Keratinocyte (primary cell): Measurements from ENCODE around the gene PNCK. TPM values are rescaled to one million over a fixed set of nuclear protein-coding genes. Genes with fewer than 3 reads are reported as not detected.
"Not testable (repeated sequence)": the region's sequence is repeated elsewhere in the genome, so short reads cannot be mapped to it uniquely, and the experiment has no call there.

Source experiments
- DNase-seq: peaks from one replicate; pipeline ENCODE4 v3.0.0-alpha.2; 2011; ENCODE audit warnings: low read depth, missing footprints, low spot score
- FAIRE-seq: peaks from 2 replicates; lab custom pipeline; 2011; peaks lifted over from hg19 to GRCh38; lab: Jason Lieb, UNC
- H2AFZ ChIP-seq: 2 replicates; pipeline ENCODE4 v1.6.0; 2012; ENCODE audit warnings: low read length, control low read depth, inconsistent platforms; ENCODE audit not compliant: control insufficient read depth
- H3K27ac ChIP-seq: 2 replicates; pipeline ENCODE4 v1.5.1; 2011; ENCODE audit warnings: low read length; ENCODE audit not compliant: control insufficient read depth, insufficient read depth
- H3K27me3 ChIP-seq: 3 replicates; pipeline ENCODE4 v1.6.0; 2011; ENCODE audit warnings: low read length; ENCODE audit not compliant: control insufficient read depth, insufficient read depth; ENCODE audit errors: extremely low read depth
- H3K36me3 ChIP-seq, 2 experiments: 2 replicates in 1 of 2; 3 replicates in 1 of 2; pipeline ENCODE4 v1.5.1; 2011; ENCODE audit warnings: low read length in 2 of 2, mild to moderate bottlenecking in 1 of 2; ENCODE audit not compliant: control insufficient read depth in 2 of 2, insufficient read depth in 2 of 2; ENCODE audit errors: extremely low read depth in 1 of 2
- H3K4me1 ChIP-seq: 3 replicates; pipeline ENCODE4 v1.5.1; 2011; ENCODE audit warnings: low read length; ENCODE audit not compliant: control insufficient read depth, insufficient read depth; ENCODE audit errors: extremely low read depth
- H3K4me2 ChIP-seq: 3 replicates; pipeline ENCODE4 v1.6.0; 2011; ENCODE audit warnings: low read depth, low read length; ENCODE audit not compliant: control insufficient read depth, insufficient read depth; ENCODE audit errors: extremely low read depth
- H3K4me3 ChIP-seq, 3 experiments: fragments of 200-600 bp in 1 of 3; sonication (generic) in 1 of 3; 2 replicates in 2 of 3; 3 replicates in 1 of 3; pipeline ENCODE4 v1.5.1; 2011 to 2016; ENCODE audit warnings: low read length in 3 of 3, mild to moderate bottlenecking in 3 of 3, control low read depth in 2 of 3, inconsistent platforms in 1 of 3, low read depth in 1 of 3, mixed read lengths in 1 of 3, mixed run types in 1 of 3, moderate library complexity in 1 of 3; ENCODE audit not compliant: control insufficient read depth in 2 of 3, insufficient read depth in 2 of 3; ENCODE audit errors: extremely low read depth in 1 of 3
- H3K79me2 ChIP-seq: 2 replicates; pipeline ENCODE4 v1.6.0; 2012; ENCODE audit warnings: low read length; ENCODE audit not compliant: control insufficient read depth, insufficient read depth
- H3K9ac ChIP-seq: 3 replicates; pipeline ENCODE4 v1.6.0; 2011; ENCODE audit warnings: low read length; ENCODE audit not compliant: control insufficient read depth, insufficient read depth; ENCODE audit errors: extremely low read depth
- H3K9me1 ChIP-seq: 3 replicates; pipeline ENCODE4 v1.6.0; 2011; ENCODE audit warnings: low read length; ENCODE audit not compliant: control insufficient read depth, insufficient read depth; ENCODE audit errors: extremely low read depth
- H3K9me3 ChIP-seq: 2 replicates; pipeline ENCODE4 v1.5.1; 2012; ENCODE audit warnings: low read depth, low read length; ENCODE audit not compliant: control insufficient read depth
- H4K20me1 ChIP-seq: 3 replicates; pipeline ENCODE4 v1.6.0; 2011; ENCODE audit warnings: low read length; ENCODE audit not compliant: control insufficient read depth, insufficient read depth; ENCODE audit errors: extremely low read depth
- dilution Hi-C: fragments of 300-500 bp; cut with MboI; formaldehyde crosslinking; loops from one replicate; pipeline ENCODE4 v1.7.0; 2020; ENCODE audit warnings: low sequenced_read_pairs; ENCODE audit not compliant: extremely low pct_ligation_motif_present
- polyA plus RNA-seq, 5 experiments: library from polyadenylated mRNA; depleted of rRNA in 3 of 5; stranded (reverse) in 3 of 5; stranded (forward) in 1 of 5; unstranded in 1 of 5; fragments of >200 nt; gene quantifications; 1 replicate in 1 of 5; 2 replicates in 3 of 5; 3 replicates in 1 of 5; pipeline versions ENCODE4 v1.2.1 to v1.2.3, GENCODE V29; 2011 to 2012; ENCODE audit warnings: missing spikeins in 2 of 5, low read depth in 1 of 5, low replicate concordance in 1 of 5
- TF ChIP-seq, protein P1 (sequence below), 3 experiments: IDR thresholded peaks in 1 of 3; conservative IDR thresholded peaks in 1 of 3; optimal IDR thresholded peaks in 1 of 3; 2 replicates in 2 of 3; 3 replicates in 1 of 3; pipeline versions ENCODE3 to v1.5.1; 2011; ENCODE audit warnings: low read length in 3 of 3, mild to moderate bottlenecking in 3 of 3, moderate library complexity in 2 of 3, control low read depth in 1 of 3, inconsistent platforms in 1 of 3; ENCODE audit not compliant: insufficient read depth in 2 of 3; ENCODE audit errors: extremely low read depth in 1 of 3

The PNCK gene
- polyA plus RNA-seq, 1 donor (not counting 4 experiments of a cell fraction or from before 2014, with no cell fraction given), result 0.24 TPM

DNA sequence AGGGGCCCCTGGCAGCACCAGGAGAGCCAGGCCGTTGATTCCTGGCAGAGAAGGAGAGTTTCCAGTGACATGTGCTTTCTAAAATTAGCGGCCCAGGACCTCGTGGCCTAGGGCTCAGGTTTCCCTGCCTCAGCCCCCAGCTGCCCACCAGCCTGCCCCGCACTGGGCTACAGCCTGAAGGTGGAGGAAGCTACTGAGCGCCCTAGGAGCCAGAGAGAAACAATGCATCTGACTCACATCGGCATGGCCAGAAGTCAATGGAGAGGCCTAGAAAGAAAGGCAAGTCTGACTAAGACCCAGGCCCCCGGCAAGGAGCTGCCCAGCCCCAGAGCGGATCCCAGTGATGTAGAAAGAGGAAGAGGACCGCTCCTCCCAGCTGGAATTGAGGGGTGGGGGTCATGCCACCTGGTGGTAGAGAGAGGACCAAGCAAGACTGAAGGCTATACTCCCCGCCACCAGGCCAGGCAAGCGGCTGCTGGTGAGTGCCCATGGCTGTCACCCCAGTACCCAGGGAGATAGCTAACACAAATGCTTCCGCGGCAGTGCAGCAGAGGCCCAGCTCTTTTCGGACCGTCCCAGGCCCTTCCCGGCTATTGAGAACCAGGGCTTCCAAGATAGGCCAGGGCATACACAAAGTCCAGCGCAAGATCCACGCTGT, 31.9 kb upstream of the PNCK start:
- H4K20me1 ChIP-seq, dilution Hi-C loops, H3K4me3 ChIP-seq, H3K4me2 ChIP-seq, H3K79me2 ChIP-seq, H3K27me3 ChIP-seq, FAIRE-seq, H2AFZ ChIP-seq, H3K9me3 ChIP-seq, H3K9me1 ChIP-seq, H3K36me3 ChIP-seq, DNase-seq: not testable (repeated sequence)
- H3K9ac ChIP-seq, result peak overlapping the region; percentile 15
- H3K27ac ChIP-seq, result peak overlapping the region; percentile 31
- TF ChIP-seq, protein P1, sequence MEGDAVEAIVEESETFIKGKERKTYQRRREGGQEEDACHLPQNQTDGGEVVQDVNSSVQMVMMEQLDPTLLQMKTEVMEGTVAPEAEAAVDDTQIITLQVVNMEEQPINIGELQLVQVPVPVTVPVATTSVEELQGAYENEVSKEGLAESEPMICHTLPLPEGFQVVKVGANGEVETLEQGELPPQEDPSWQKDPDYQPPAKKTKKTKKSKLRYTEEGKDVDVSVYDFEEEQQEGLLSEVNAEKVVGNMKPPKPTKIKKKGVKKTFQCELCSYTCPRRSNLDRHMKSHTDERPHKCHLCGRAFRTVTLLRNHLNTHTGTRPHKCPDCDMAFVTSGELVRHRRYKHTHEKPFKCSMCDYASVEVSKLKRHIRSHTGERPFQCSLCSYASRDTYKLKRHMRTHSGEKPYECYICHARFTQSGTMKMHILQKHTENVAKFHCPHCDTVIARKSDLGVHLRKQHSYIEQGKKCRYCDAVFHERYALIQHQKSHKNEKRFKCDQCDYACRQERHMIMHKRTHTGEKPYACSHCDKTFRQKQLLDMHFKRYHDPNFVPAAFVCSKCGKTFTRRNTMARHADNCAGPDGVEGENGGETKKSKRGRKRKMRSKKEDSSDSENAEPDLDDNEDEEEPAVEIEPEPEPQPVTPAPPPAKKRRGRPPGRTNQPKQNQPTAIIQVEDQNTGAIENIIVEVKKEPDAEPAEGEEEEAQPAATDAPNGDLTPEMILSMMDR (optimal IDR thresholded peaks at IDR 0.05 in 1 of 3, IDR thresholded peaks at IDR 0.05 in 1 of 3, conservative IDR thresholded peaks at IDR 0.05 in 1 of 3; ENCODE audit: extremely low read depth in 1 of 3, insufficient read depth in 2 of 3, low read length in 3 of 3), result peak in 1 of 3 experiments; percentile 12
- H3K4me1 ChIP-seq, result peaks cover 49% of the 10 kb centered on the region

DNA sequence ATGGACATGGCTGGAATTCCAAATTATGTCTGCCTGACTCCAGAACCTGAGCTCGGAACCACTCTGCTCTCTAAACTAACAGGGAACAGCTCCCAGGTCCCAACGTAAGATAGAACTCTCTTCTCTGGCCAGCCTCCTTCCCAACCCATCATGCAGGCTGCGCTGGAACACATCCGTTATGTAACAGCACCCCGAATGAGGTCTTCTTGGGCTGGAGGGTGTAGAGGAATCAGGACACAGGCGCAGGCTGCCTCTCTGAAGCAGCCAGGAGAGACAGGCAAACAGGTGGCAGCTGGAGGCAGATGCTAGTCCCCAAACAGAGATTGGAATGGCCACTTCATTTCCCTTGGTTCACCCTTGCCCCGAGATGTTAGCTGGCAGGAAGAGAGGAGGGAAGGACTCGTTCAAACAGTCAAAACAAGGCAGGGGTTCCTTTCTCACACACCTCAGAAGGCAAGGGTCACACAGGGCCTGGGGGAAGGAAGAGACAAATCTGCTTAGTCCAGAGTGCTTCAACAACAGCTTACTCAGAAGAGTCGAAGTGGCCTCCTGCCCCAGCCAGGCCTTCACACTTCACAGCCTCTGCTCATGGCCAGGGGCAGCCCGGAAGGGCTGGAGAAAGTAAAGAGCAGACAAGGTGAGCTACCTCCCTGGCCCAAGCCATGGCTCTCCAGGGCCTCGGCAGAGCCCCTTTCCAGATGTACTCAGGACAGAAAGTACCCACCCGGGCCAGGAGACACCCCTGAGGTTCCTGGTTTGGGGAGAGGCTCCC, 31.2 kb upstream of the PNCK start:
- H4K20me1 ChIP-seq, H3K4me3 ChIP-seq, H3K79me2 ChIP-seq, dilution Hi-C loops, H3K4me2 ChIP-seq, H2AFZ ChIP-seq, H3K9me3 ChIP-seq, DNase-seq, H3K27me3 ChIP-seq, H3K36me3 ChIP-seq, FAIRE-seq, H3K9me1 ChIP-seq: not testable (repeated sequence)
- H3K9ac ChIP-seq, result peak overlapping the region; percentile 15
- H3K4me1 ChIP-seq, result peaks cover 47% of the 10 kb centered on the region
- peak overlapping the region; percentile 31 for H3K27ac ChIP-seq
